LNCaP clone FGC (cell line): ENCODE results near the gene PTPRD.

Experiments used
- DNase-seq: peaks from one replicate; pipeline ENCODE4 v3.0.0-alpha.2; 2011; ENCODE audit warnings: low read depth
- H3K4me3 ChIP-seq: 2 replicates; pipeline ENCODE4 v1.5.1; 2011; ENCODE audit warnings: mild to moderate bottlenecking, low read depth, low read length, control low read depth
- TF ChIP-seq, protein P1 (sequence below): IDR thresholded peaks from 2 replicates; pipeline ENCODE4 v1.5.1; 2012; ENCODE audit warnings: mild to moderate bottlenecking; ENCODE audit not compliant: control insufficient read depth, insufficient read depth; ENCODE audit errors: extremely low read depth

Gene PTPRD

DNA sequence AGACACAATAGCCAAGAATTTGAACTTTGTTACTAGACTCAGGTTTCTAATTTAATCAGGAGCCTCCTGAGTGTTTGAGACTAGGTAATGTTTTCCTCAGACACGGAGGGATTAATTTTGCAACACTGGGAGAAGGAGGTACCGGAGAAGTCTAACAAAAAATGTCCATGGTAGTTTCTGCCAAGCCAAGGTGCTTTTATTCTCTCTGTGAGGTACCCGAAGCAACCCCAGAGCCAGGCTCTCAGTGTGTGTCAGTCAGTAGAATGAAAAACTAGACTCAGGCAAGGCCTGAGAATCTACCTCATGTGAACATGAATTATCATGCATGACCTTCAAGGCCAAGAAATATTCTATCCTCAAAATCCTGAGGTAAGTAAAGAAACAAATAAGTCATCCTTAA is 1832.4 kb downstream of the PTPRD start:
- no peak for DNase-seq
- H3K4me3 ChIP-seq: no peak overlapping the region
- TF ChIP-seq, protein P1, sequence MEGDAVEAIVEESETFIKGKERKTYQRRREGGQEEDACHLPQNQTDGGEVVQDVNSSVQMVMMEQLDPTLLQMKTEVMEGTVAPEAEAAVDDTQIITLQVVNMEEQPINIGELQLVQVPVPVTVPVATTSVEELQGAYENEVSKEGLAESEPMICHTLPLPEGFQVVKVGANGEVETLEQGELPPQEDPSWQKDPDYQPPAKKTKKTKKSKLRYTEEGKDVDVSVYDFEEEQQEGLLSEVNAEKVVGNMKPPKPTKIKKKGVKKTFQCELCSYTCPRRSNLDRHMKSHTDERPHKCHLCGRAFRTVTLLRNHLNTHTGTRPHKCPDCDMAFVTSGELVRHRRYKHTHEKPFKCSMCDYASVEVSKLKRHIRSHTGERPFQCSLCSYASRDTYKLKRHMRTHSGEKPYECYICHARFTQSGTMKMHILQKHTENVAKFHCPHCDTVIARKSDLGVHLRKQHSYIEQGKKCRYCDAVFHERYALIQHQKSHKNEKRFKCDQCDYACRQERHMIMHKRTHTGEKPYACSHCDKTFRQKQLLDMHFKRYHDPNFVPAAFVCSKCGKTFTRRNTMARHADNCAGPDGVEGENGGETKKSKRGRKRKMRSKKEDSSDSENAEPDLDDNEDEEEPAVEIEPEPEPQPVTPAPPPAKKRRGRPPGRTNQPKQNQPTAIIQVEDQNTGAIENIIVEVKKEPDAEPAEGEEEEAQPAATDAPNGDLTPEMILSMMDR: no peak

DNA sequence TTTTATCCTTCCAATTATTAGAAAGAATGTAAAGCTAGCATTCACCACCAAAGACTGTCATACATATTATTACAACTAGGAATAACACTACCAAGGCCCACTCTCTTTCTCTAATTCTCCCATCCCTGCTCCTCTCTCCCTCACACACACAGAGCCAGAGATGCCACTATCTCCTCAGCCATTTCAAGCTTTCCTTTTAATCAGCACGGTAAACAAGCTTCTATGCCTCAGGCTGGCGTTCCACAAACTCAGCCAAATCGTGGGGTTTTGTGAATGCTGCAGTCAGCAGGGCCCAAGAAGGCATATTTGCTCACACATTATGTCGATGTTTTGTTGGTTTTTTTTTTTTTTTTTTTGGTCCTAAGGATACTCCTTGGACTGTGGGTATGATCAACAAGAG is 1833.3 kb downstream of the PTPRD start:
- H3K4me3 ChIP-seq: no peak overlapping the region

DNA sequence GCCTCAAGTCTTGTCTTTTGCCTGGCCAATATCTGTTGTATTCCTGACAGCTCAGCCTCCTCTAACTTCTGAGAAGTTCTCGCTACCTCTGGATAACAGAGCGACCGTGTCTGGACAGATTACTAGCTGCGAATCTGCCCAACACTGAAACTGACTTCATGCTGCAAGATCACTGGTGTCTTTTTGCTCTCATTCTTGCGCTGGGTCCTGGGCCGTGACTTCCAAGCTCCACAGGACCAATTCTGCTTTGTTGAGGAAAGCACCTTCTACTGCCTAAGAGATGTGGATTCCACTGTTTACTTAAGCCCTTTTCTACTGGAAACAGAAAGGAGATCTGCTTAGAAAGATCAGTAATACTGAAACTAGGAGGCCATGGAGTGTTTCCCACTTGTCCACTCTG is 1834.4 kb downstream of the PTPRD start:
- no peak for DNase-seq
- no peak overlapping the region for H3K4me3 ChIP-seq
- TF ChIP-seq, protein P1: no peak

More for the DNA sequence above, 1833.3 kb downstream of the PTPRD start:
- TF ChIP-seq, protein P1: no peak
- DNase-seq: no peak

DNA sequence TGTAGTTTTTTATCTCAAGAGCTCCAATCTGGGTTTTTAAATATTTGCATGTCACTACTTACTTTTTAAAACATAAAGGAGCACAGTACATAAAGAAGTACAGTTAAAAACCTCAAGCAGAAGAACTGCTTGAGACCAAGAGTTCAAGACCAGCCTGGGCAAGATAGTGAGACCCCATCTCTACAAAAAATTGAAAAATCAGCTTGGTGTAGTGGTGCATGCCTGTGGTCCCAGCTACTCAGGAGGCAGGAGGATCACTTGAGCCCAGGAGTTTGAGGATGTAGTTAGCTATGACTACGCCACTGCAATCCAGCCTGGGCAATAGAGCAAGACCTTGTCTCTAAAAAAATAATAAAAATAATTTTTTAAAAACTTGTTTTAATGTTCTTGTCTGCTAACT is 1840.5 kb downstream of the PTPRD start:
- DNase-seq: no peak
- TF ChIP-seq, protein P1: no peak

DNA sequence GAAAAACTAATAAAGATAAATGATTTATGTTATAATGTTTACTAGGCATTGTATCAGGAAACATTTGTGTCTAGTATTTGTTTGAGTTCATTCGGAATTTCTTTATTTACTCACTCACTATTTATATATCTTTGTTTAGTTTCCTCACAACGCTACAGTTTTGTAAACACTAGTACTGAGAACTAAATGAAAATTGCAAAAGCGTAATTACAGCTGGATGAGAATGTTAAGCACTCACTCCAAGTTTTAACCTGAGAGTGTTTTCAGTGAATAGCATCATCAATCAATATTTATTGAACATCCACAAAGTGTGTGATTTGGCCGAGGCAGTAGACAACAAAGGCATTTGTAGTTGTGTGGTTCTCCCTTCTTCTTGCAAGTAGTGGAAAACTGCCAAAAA is 1843.6 kb downstream of the PTPRD start:
- TF ChIP-seq, protein P1: no peak
- H3K4me3 ChIP-seq: no peak overlapping the region
- peak; percentile 25 for DNase-seq

More for the DNA sequence above, 1840.5 kb downstream of the PTPRD start:
- H3K4me3 ChIP-seq: no peak overlapping the region

DNA sequence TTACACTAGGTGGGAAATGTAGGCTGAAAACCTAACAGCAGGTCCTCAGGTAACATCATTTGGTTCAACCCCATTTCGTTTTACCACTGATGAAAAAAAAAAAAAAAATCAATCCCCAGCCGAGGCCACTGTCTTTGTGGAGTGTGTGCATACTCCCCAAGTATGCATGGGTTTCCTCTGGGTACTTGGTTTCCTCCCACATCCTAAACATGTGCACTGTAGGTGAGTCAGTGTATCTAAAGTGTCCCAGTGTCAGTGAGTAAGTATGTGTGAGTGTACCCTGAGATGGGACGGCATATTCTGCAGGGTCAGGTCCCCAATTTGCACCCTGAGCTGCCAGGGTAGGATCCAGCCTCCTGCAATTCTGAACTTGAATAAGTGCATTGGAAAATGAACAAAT is 1846.7 kb downstream of the PTPRD start:
- H3K4me3 ChIP-seq: no peak overlapping the region
- DNase-seq: no peak
- TF ChIP-seq, protein P1: no peak

DNA sequence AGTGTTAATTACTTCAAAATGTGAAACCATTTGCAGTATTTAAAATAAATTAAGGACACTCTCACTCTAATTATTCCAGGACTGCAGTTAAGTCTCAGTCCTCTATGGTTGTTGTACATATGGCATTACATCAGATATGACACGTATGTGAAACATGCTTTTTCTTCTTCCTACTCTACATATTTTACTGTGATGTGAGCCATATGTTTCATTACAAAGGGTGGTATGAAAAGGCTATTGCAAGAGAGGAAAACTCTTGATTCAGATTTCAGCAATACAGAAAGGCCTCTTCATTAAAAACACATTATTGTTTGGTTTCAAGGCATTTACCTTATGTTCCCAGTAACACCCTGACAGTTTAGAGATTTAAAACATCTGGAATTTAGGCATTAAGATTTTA is 1848.8 kb downstream of the PTPRD start:
- H3K4me3 ChIP-seq: no peak overlapping the region
- TF ChIP-seq, protein P1: no peak
- DNase-seq: no peak
